GM12892 (cell line): ENCODE data around the gene WAC.

Experiments used
- DNase-seq: peaks from one replicate; pipeline ENCODE4 v3.0.0; 2011; ENCODE audit not compliant: insufficient read length
- FAIRE-seq: peaks from 2 replicates; lab custom pipeline; 2011; peaks lifted over from hg19 to GRCh38; lab: Jason Lieb, UNC
- POLR2A ChIP-seq: IDR thresholded peaks from 2 replicates; pipeline ENCODE4 v1.6.1; 2011; ENCODE audit warnings: low read depth, low read length, control low read depth
- POLR2AphosphoS5 ChIP-seq: IDR thresholded peaks from 2 replicates; pipeline ENCODE4 v1.6.1; 2011; ENCODE audit warnings: low read depth, low read length, control low read depth
- TAF1 ChIP-seq: IDR thresholded peaks from 2 replicates; pipeline ENCODE4 v1.6.1; 2011; ENCODE audit warnings: low read depth, mild to moderate bottlenecking, control low read depth, low read length, borderline replicate concordance

Gene WAC

GRCh38 chr10:28663576-28664368, 130.9 kb downstream of the WAC start:
- TF ChIP-seq POLR2A (no peak), TAF1 (no peak)
- FAIRE-seq (peak; percentile 67), DNase-seq (peak; percentile 47)

GRCh38 chr10:28664369-28664740, 131.4 kb downstream of the WAC start:
- TF ChIP-seq POLR2AphosphoS5 (no peak), TAF1 (no peak), POLR2A (no peak)
- DNase-seq = no peak
- FAIRE-seq = no peak

- FAIRE-seq (no peak), DNase-seq (no peak)
- no peak for TF ChIP-seq POLR2AphosphoS5
- no peak for TF ChIP-seq POLR2A
- TF ChIP-seq TAF1 = no peak
These were observed 134.0 kb downstream of the WAC start for GRCh38 chr10:28666751-28667467.

GRCh38 chr10:28668363-28669226, 135.7 kb downstream of the WAC start:
- no peak for DNase-seq
- TF ChIP-seq POLR2A (no peak), POLR2AphosphoS5 (no peak), TAF1 (no peak)
- no peak for FAIRE-seq

- TF ChIP-seq TAF1 (no peak), POLR2AphosphoS5 (no peak), POLR2A (no peak)
- no peak for FAIRE-seq
- no peak for DNase-seq
These were observed 136.6 kb downstream of the WAC start for GRCh38 chr10:28669227-28670173.
